Stomach smooth muscle (tissue), 2 donors: Measurements from ENCODE around the gene CMIP.

Experiments
- H3K27ac ChIP-seq: one replicate; pipeline ENCODE4 v1.7.0; 2013; ENCODE audit warnings: mild to moderate bottlenecking, low read length, inconsistent platforms
- H3K27me3 ChIP-seq, 2 donors: one replicate each; pipeline ENCODE4 v1.7.0; 2013; ENCODE audit warnings: low read length in 2 of 2; ENCODE audit not compliant: insufficient read depth in 2 of 2, control insufficient read depth in 1 of 2
- H3K36me3 ChIP-seq, 2 donors: one replicate each; pipeline ENCODE4 v1.7.0; 2013; ENCODE audit warnings: low read length in 2 of 2; ENCODE audit not compliant: control insufficient read depth in 2 of 2, insufficient read depth in 2 of 2
- H3K4me1 ChIP-seq: one replicate; pipeline ENCODE4 v1.7.0; 2013; ENCODE audit warnings: low read length; ENCODE audit not compliant: control insufficient read depth, insufficient read depth
- H3K4me3 ChIP-seq, 2 donors: one replicate each; pipeline ENCODE4 v1.7.0; 2013; ENCODE audit warnings: low read length in 2 of 2
- H3K9ac ChIP-seq, 2 donors: one replicate each; pipeline ENCODE4 v1.7.0; 2013; ENCODE audit warnings: low read length in 2 of 2, mild to moderate bottlenecking in 1 of 2
- H3K9me3 ChIP-seq, 2 donors: one replicate each; pipeline ENCODE4 v1.7.0; 2013; ENCODE audit warnings: low read length in 2 of 2; ENCODE audit not compliant: control insufficient read depth in 2 of 2
- donor health status: healthy.
- donor health status: Pancreatic carcinoma.

CMIP gene

GRCh38 chr16:81456523-81457325, 12.1 kb downstream of the CMIP start:
- no peak overlapping the region for H3K9ac ChIP-seq
- peaks cover 24% of the 10 kb centered on the region for H3K4me1 ChIP-seq
- peaks cover 0 to 2% of the 10 kb centered on the region in 2 donors for H3K36me3 ChIP-seq
- no peak overlapping the region for H3K4me3 ChIP-seq
- no peak overlapping the region for H3K27ac ChIP-seq
- no peaks in the 10 kb centered on the region for H3K27me3 ChIP-seq
- no peaks in the 10 kb centered on the region for H3K9me3 ChIP-seq

- Histone ChIP-seq H3K27me3 (no peaks in the 10 kb centered on the region), H3K9me3 (no peaks in the 10 kb centered on the region), H3K27ac (no peak overlapping the region), H3K9ac (no peak overlapping the region), H3K36me3 (peaks cover 0 to 2% of the 10 kb centered on the region in 2 donors), H3K4me1 (peaks cover 20% of the 10 kb centered on the region), H3K4me3 (no peak overlapping the region)
Observed at GRCh38 chr16:81457326-81458133, 12.9 kb downstream of the CMIP start.

GRCh38 chr16:81458149-81458669, 13.6 kb downstream of the CMIP start:
- H3K9ac ChIP-seq: no peak overlapping the region
- peaks cover 16% of the 10 kb centered on the region for H3K4me1 ChIP-seq
- H3K27ac ChIP-seq: no peak overlapping the region

GRCh38 chr16:81458827-81459598, 14.4 kb downstream of the CMIP start:
- peaks cover 14% of the 10 kb centered on the region for H3K4me1 ChIP-seq
- H3K4me3 ChIP-seq: no peak overlapping the region
- H3K27ac ChIP-seq: no peak overlapping the region
- no peak overlapping the region for H3K9ac ChIP-seq
- H3K9me3 ChIP-seq: no peaks in the 10 kb centered on the region
- no peaks in the 10 kb centered on the region for H3K36me3 ChIP-seq
- H3K27me3 ChIP-seq: no peaks in the 10 kb centered on the region

More at GRCh38 chr16:81458149-81458669, 13.6 kb downstream of the CMIP start:
- H3K27me3 ChIP-seq: no peaks in the 10 kb centered on the region
- H3K9me3 ChIP-seq: no peaks in the 10 kb centered on the region
- no peak overlapping the region for H3K4me3 ChIP-seq
- no peaks in the 10 kb centered on the region for H3K36me3 ChIP-seq

- H3K9me3 ChIP-seq: no peaks in the 10 kb centered on the region
- H3K27ac ChIP-seq: no peak overlapping the region
- peaks cover 14% of the 10 kb centered on the region for H3K4me1 ChIP-seq
- H3K4me3 ChIP-seq: no peak overlapping the region
- H3K36me3 ChIP-seq: no peaks in the 10 kb centered on the region
- H3K9ac ChIP-seq: no peak overlapping the region
- no peaks in the 10 kb centered on the region for H3K27me3 ChIP-seq
Observed at GRCh38 chr16:81460075-81460474, 15.5 kb downstream of the CMIP start.

- no peaks in the 10 kb centered on the region for H3K36me3 ChIP-seq
- no peak overlapping the region for H3K27ac ChIP-seq
- H3K4me1 ChIP-seq: peaks cover 14% of the 10 kb centered on the region
- H3K27me3 ChIP-seq: no peaks in the 10 kb centered on the region
- H3K9me3 ChIP-seq: no peaks in the 10 kb centered on the region
- H3K4me3 ChIP-seq: no peak overlapping the region
- H3K9ac ChIP-seq: no peak overlapping the region
Observed at GRCh38 chr16:81461243-81461642, 16.6 kb downstream of the CMIP start.

GRCh38 chr16:81461766-81462165, 17.2 kb downstream of the CMIP start:
- Histone ChIP-seq H3K9me3 (no peaks in the 10 kb centered on the region), H3K27me3 (no peaks in the 10 kb centered on the region), H3K27ac (no peak overlapping the region), H3K36me3 (no peaks in the 10 kb centered on the region), H3K9ac (no peak overlapping the region), H3K4me1 (peaks cover 14% of the 10 kb centered on the region), H3K4me3 (no peak overlapping the region)

GRCh38 chr16:81462683-81463082, 18.1 kb downstream of the CMIP start:
- Histone ChIP-seq H3K27ac (no peak overlapping the region), H3K4me3 (no peak overlapping the region), H3K9me3 (no peaks in the 10 kb centered on the region), H3K9ac (no peak overlapping the region), H3K27me3 (no peaks in the 10 kb centered on the region), H3K4me1 (peaks cover 15% of the 10 kb centered on the region), H3K36me3 (no peaks in the 10 kb centered on the region)

GRCh38 chr16:81463296-81463890, 18.8 kb downstream of the CMIP start:
- no peaks in the 10 kb centered on the region for H3K36me3 ChIP-seq
- no peaks in the 10 kb centered on the region for H3K9me3 ChIP-seq
- no peak overlapping the region for H3K9ac ChIP-seq
- H3K4me3 ChIP-seq: no peak overlapping the region
- no peaks in the 10 kb centered on the region for H3K27me3 ChIP-seq
- H3K4me1 ChIP-seq: peaks cover 8% of the 10 kb centered on the region
- H3K27ac ChIP-seq: no peak overlapping the region

- H3K9ac ChIP-seq: no peak overlapping the region
- no peaks in the 10 kb centered on the region for H3K9me3 ChIP-seq
- H3K27ac ChIP-seq: no peak overlapping the region
- no peak overlapping the region for H3K4me3 ChIP-seq
- H3K4me1 ChIP-seq: peaks cover 10% of the 10 kb centered on the region
- no peaks in the 10 kb centered on the region for H3K36me3 ChIP-seq
- H3K27me3 ChIP-seq: no peaks in the 10 kb centered on the region
Observed at GRCh38 chr16:81464279-81464678, 19.7 kb downstream of the CMIP start.
